Smooth muscle cell (in vitro differentiated cells): Measurements from ENCODE around the gene DCAF6. TPM values are rescaled to one million over a fixed set of nuclear protein-coding genes. Genes with fewer than 3 reads are reported as not detected.

Experiments used
- DNase-seq: peaks from one replicate; lab custom pipeline; 2025; ENCODE audit not compliant: unreplicated experiment; lab: John Stamatoyannopoulos, UW
- H2AFZ ChIP-seq: fragments of 200-600 bp; sonication (generic); 2 replicates; pipeline ENCODE4 v1.6.0; 2016; ENCODE audit warnings: antibody characterized with exemption, low read depth, mild to moderate bottlenecking
- H3F3A ChIP-seq: fragments of 200-600 bp; sonication (generic); 2 replicates; pipeline ENCODE4 v1.6.0; 2017; ENCODE audit warnings: antibody characterized with exemption, low read depth
- H3K27ac ChIP-seq: fragments of 200-600 bp; sonication (generic); 2 replicates; pipeline ENCODE4 v1.5.1; 2016; ENCODE audit warnings: low read depth, mild to moderate bottlenecking
- H3K27me3 ChIP-seq: fragments of 200-600 bp; sonication (generic); 2 replicates; pipeline ENCODE4 v1.6.1; 2016; ENCODE audit warnings: low read depth, mild to moderate bottlenecking
- H3K36me3 ChIP-seq: fragments of 200-600 bp; sonication (generic); 2 replicates; pipeline ENCODE4 v1.5.1; 2016; ENCODE audit warnings: low read depth
- H3K4me1 ChIP-seq: fragments of 200-600 bp; sonication (generic); 2 replicates; pipeline ENCODE4 v1.5.1; 2016; ENCODE audit warnings: low read depth
- H3K4me2 ChIP-seq: fragments of 200-600 bp; sonication (generic); 2 replicates; pipeline ENCODE4 v1.6.0; 2016; ENCODE audit warnings: mild to moderate bottlenecking
- H3K4me3 ChIP-seq: fragments of 200-600 bp; sonication (generic); 2 replicates; pipeline ENCODE4 v1.5.1; 2016; ENCODE audit warnings: mild to moderate bottlenecking
- H3K79me2 ChIP-seq: fragments of 200-600 bp; sonication (generic); 2 replicates; pipeline ENCODE4 v1.6.0; 2016; ENCODE audit warnings: low read depth, mild to moderate bottlenecking
- H3K9ac ChIP-seq: fragments of 200-600 bp; sonication (generic); 2 replicates; pipeline ENCODE4 v1.6.0; 2016; ENCODE audit warnings: low read depth
- H3K9me3 ChIP-seq: fragments of 200-600 bp; sonication (generic); replicated peaks from 2 replicates; pipeline ENCODE4 v1.5.1; 2016; ENCODE audit warnings: low read depth
- H4K20me1 ChIP-seq: fragments of 200-600 bp; sonication (generic); 2 replicates; pipeline ENCODE4 v1.6.0; 2016; ENCODE audit warnings: low read depth
- CTCF ChIP-seq: fragments of 200-600 bp; sonication (generic); IDR thresholded peaks from 2 replicates; pipeline ENCODE4 v1.5.1; 2017; ENCODE audit warnings: borderline replicate concordance, mild to moderate bottlenecking, antibody characterized with exemption; ENCODE audit not compliant: insufficient read depth, poor library complexity, severe bottlenecking
- whole genome bisulfite sequencing: methylation state at CpG from one replicate; pipeline ENCODE4 v1.1.7; 2016; ENCODE audit warnings: low lambda C conversion rate; 5-methylcytosine and 5-hydroxymethylcytosine counted together
- polyA plus RNA-seq: library from polyadenylated mRNA; unstranded; fragments of >200 nt; fragmentation: Nextera tagmentation; extraction: Ambion mirVana; gene quantifications from 2 replicates; pipeline ENCODE4 v1.2.1, GENCODE V29; 2016
- total RNA-seq: library from RNA; depleted of rRNA; stranded (reverse); fragments of >200 nt; gene quantifications from 2 replicates; pipeline ENCODE4 v1.2.3, GENCODE V29; 2014

DCAF6 gene
- total and polyA plus RNA-seq, 2 experiments from 2014 or later = 27.4 to 34.9 TPM

GRCh38 chr1:167929725-167930124 is 6.8 kb upstream of the DCAF6 start:
- Histone ChIP-seq H3K9ac (no peak overlapping the region), H3K9me3 (no peaks in the 10 kb centered on the region), H3K27me3 (no peaks in the 10 kb centered on the region), H3K27ac (no peak overlapping the region), H2AFZ (no peak overlapping the region), H3K4me2 (no peak overlapping the region), H3K4me1 (peaks cover 6% of the 10 kb centered on the region), H3F3A (no peaks in the 10 kb centered on the region), H4K20me1 (peaks cover 34% of the 10 kb centered on the region), H3K79me2 (peaks cover 85% of the 10 kb centered on the region), H3K36me3 (no peaks in the 10 kb centered on the region), H3K4me3 (peak overlapping the region; percentile 11)
- WGBS = 88% methylated on average over 1 of the region's 1 CpG
- TF ChIP-seq CTCF = no peak
- no peak for DNase-seq

- DNase-seq = no peak
- Histone ChIP-seq H3F3A (peaks cover 5% of the 10 kb centered on the region), H3K4me1 (peaks cover 18% of the 10 kb centered on the region), H2AFZ (no peak overlapping the region), H3K4me3 (peak overlapping the region; percentile 71), H3K36me3 (no peaks in the 10 kb centered on the region), H4K20me1 (peaks cover 46% of the 10 kb centered on the region), H3K27me3 (no peaks in the 10 kb centered on the region), H3K4me2 (peak overlapping the region; percentile 88), H3K9ac (no peak overlapping the region), H3K27ac (peak overlapping the region; percentile 97), H3K9me3 (no peaks in the 10 kb centered on the region), H3K79me2 (peaks cover 80% of the 10 kb centered on the region)
- 80% methylated on average over 4 of the region's 4 CpGs for WGBS
- no peak for TF ChIP-seq CTCF
Observed at GRCh38 chr1:167933788-167934187, 2.7 kb upstream of the DCAF6 start.

GRCh38 chr1:167934426-167935215 is 1.9 kb upstream of the DCAF6 start:
- Histone ChIP-seq H3F3A (peaks cover 5% of the 10 kb centered on the region), H3K27me3 (no peaks in the 10 kb centered on the region), H3K27ac (peak overlapping the region; percentile 97), H2AFZ (peak overlapping the region; percentile 35), H3K4me1 (peaks cover 23% of the 10 kb centered on the region), H3K79me2 (peaks cover 80% of the 10 kb centered on the region), H3K36me3 (no peaks in the 10 kb centered on the region), H4K20me1 (peaks cover 53% of the 10 kb centered on the region), H3K4me3 (peak overlapping the region; percentile 71), H3K9me3 (no peaks in the 10 kb centered on the region), H3K4me2 (peak overlapping the region; percentile 88), H3K9ac (peak overlapping the region; percentile 98)
- DNase-seq = no peak
- WGBS = 38% methylated on average over 4 of the region's 4 CpGs
- no peak for TF ChIP-seq CTCF
